Ecto neural progenitor cell (in vitro differentiated cells): ENCODE results near the gene EIF5AL1.
"Not testable (repeated sequence)": the region's sequence is repeated elsewhere in the genome, so short reads cannot be mapped to it uniquely, and the experiment has no call there.

Experiments used
- DNase-seq: peaks from one replicate; pipeline ENCODE4 v3.0.0-alpha.2; 2018; ENCODE audit warnings: low spot score

The EIF5AL1 gene

DNA sequence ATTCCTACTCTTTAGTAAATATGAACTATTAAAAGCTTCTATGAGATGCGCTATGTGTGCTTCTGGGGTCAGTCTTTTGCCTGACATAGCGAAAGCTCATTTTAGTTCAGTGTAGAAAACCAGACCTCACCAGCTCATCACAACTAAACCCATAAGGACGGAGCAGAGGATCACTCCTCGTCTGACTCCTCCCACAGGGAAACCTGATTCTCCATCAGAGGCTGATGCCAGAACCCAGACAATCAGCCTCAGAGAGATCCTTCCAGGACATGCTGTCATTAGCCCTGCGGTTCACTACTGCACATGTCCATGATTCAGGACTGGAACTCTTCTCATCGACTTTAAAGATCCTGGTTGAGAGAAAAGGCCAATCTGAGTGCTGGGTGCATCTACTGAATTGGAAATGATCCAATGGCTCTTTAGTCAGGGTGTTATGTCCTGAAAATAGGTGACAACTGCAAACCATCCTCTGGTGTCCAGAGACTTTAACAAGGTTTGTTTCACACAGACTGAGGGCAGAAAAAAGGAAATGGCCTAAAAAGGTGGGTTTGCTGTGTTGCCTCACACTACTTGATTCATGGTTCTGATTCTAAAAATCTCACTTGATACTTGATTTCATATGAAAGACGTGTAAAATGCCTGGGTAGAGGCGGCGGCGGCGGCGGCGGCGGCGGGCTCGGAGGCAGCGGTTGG is at the start of gene EIF5AL1:
Gene EIF5AL1, plus strand, starts transcription at position 643 of the 693 bp plus-strand sequence. CDS start 117 bp downstream, outside the sequence.
- not testable (repeated sequence) for DNase-seq

DNA sequence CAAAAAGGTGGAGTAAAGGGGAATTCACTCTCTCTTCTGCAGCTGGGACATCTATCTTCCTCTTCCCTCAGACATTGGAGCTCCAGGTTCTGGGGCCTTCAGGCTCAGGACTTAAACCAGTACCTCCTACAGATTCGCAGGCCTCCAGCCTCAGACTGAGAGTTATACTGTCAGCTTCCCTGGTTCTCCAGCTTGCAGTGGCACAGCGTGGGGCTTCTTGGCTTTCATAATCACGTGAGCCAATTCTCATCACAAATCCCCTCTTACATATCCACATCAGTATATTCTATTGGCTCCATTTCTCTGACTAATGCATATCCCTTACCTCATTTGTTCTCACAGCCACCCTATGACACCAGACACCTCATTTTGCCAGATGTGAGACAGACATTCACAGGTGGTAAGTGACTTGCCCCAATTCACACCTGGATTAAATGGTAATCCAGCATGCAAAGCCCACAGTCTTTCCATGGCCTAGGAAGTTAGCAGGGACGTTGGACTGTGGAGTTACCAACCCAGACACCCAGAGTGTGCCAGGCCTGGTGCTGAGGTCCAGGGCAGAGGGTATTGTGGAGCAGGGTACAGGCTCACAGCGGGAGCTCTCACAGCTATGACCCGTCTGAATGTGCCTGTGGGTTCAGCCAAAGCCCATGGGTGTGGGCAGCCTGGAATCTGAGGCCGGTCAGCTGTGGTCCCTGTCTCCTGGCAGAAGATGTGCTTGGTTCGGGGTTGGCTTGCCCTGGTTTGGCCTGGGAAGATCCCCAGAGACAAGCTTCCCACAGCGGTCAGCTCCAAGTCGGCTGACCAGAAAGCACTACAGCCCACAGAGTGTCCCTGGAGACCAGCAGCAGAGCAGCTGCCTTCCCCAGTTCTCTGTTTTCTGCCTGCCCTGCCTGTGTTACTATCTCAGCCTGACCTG is 48.5 kb upstream of the EIF5AL1 start:
- DNase-seq: no peak

DNA sequence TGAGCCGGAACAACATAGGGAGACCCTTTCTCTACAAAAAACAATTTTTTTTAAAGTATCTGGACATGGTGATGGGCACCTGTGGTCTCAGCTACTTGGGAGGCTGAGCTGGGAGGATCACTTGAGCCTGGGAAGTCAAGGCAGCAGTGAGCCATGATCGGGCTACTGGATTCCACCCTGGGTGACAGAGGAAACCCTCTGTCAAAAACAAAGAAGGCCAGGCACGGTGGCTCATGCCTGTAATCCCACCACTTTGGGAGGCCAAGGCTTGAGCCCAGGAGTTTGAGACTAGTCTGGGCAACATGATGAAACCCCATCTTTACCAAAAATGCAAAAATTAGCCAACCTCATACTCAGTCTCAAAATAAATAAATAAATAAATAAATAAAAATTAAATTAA is 47.0 kb upstream of the EIF5AL1 start:
- DNase-seq: no peak

DNA sequence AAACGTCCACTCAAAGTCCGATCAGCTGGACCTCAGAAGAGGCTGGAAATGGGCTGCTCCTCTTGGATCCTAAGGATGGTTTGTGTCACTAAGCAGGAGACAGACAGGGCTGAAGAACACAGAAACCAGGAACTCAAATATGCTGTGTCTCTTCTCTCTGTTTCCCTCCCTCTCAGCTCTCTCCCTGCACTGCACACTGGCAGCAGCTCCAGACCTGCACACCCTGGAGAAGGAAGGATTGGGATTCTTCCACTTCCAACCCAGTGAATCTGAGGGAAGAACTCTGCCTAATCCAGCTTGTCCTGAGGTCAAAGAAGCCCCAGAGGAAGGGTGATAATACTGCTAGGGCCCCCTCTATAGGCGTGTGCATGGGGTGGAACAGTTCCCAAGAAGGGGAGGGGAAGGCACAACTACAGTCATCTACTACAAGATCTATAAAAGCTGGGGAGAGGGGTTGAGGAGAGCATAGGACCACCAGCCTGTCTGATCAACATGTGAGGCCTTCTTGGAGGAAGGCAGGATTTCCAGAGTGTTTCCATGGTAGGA is 44.2 kb upstream of the EIF5AL1 start:
- no peak for DNase-seq

DNA sequence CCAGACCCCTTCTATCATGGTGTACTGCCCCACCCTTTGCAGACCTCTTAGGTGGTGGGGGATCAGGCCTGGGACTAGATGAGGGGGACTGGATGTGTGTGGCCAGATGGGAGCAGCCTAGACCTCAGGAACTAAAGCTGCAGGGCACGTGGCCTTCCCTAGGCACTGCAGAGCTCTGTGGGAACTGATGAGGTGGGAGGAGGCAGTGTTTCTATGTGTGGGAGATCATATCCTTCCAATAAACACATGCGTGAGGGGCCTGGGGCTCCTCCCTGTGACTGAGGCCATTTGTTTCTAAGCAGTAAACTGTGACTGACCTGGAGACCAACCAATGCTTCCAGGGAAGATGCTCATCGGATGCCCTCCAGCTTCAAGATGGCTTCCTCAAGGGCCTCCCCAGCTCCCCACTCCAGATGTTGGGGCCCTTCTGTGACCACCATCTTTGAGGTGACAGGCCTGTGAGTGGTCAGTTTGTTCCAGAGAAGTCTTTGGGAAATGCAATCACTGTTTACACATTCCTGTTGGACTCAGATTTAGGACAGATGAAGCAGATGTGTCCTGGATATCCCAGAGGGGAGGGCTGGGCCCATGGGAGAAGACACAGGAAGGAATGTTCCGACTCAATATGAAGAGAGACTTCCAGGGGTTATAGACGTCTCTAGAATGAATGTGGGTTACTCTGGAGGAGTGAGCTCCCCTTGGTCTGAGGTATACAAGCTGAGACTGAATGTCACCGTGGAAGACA is 43.3 kb upstream of the EIF5AL1 start:
- no peak for DNase-seq

DNA sequence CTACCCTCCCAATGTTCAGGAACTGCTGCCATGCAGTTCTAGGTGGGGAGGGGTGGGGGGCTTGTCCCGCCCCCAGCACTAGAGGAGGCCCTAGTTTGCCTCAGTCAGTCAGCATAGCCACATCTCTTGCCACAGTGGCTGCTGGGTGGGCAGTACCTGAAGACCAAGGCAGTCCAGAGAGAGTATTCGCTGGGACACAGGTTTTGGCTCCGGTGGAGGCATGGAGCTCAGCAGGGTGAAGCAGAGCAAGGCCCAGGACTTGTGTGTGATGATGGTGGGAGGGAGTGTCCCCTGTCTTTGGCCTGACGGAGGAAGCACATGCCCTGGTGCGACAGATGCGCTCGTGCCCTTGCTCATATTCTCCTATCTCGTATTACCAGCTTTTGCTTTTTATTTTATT is 42.2 kb upstream of the EIF5AL1 start:
- no peak for DNase-seq

DNA sequence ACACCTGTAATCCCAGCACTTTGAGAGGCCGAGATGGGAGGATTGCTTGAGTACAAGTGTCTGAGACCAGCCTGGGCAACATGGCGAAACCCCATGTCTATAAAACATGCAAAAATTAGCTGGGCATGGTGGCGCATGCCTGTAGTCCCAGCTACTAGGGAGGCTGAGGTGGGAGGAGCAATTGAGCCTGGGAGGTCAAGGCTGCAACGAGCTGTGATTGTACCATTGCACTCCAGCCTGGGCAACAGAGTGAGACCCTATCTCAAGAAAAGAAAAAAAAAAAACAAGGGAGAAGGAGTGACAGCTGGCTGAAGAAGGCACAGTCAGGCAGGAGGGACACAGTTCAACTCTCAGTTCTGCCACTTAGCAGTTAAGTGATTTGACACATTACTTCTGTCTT is 40.6 kb upstream of the EIF5AL1 start:
- DNase-seq: no peak

DNA sequence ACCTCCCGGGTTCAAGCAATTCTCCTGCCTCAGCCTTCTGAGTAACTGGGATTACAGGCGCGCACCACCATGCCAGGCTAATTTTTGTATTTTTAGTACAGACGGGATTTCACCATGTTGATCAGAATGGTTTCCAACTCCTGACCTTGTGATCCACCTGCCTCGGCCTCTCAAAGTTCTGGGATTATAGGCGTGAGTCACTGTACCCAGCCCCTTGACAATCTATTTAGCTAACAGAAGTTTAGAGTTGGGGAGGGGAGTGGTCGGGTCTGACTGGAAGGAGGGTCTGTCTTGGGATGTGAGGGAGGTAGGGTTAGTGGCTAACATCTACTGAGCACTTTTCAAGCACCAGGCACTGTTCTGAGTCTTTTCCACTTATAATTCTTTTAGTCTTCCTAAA is 39.9 kb upstream of the EIF5AL1 start:
- no peak for DNase-seq

DNA sequence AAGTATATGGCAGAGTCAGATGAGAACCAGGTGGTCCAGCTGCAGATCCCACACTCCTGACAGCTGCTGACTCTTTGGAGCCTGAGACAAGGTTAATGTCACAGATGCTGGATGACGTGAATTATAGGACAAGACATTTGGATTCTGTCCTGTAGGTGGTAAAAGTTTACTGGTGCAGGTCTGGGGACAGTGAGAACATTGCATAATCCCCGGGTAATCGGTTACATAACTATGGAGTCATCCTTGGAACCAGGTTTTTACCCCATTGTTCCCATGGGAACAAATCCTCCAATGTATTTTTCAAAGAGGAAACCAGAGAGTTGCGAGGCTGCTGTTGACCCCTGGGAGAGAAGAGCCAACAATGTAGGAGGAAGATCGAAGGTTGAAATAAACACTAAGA is 39.4 kb upstream of the EIF5AL1 start:
- no peak for DNase-seq

DNA sequence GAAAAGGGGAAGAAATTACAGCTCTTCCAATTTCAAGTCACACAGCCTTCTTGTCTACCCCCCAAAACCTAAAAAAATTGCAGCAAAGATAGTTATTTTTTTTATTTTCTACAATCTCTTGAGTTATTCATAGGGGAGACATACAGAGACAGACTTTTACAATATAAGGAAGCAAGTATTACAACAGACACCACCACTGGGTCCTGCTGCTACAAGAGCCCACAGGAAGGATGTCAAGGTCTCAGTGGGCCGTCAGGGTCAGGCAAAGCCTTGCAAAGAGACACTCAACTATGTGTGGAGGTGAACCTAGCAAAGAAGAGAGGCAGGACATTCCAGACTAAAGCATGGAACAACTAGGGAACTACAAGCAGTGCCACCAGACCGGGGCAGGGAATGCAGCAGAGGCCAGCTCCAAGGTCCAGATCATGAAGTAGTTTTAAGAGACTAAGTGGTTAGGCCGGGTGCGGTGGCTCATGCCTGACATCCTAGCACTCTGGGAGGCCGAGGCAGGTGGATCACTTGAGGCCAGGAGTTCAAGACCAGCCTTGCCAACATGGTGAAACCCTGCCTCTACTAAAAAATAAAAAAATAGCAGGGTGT is 38.7 kb upstream of the EIF5AL1 start:
- no peak for DNase-seq

DNA sequence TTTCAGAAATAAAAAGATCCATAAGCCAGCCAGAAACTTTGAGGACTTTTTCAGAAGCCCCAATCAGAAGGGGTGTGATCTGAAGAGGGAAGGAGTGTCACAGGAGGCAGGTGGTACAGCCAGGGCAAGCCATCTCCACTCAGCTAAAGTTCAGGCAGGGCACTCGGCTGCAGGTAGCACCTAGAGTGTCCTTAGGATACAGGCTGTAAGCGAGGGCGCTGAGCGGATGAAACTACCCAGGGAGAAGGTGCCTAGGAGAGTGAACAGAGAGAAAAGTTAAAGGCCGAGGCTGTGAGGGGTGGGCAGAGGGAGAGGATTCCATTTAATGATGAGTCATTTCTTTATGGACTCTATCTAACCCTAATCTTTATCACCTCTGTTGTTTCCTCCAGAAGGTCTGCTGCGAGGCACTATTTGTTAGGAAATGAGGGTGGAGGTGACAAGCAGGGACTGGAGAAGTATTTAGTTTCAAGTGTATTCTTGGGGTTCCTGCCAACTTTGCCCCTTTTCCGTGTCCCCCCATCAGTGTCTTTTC is 37.1 kb upstream of the EIF5AL1 start:
- DNase-seq: no peak

DNA sequence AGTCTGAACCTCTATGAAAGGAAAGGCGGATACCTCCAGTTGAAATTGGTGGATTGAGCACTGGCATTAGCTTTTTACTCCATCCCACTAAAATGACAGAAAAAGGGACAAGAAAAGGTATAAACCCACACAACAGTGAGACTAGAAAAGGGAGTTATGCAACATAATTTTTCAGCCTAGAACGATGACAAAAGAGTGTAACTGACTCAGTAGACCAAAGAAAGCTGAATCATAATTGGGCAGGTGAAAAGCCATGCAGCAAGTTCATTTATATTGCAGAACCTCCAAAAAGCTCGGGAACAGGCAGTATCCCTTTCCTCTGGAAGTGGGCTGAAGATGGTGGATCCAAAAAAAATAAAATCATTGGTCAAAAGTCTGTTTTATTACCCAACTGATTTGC is 36.5 kb upstream of the EIF5AL1 start:
- no peak for DNase-seq

DNA sequence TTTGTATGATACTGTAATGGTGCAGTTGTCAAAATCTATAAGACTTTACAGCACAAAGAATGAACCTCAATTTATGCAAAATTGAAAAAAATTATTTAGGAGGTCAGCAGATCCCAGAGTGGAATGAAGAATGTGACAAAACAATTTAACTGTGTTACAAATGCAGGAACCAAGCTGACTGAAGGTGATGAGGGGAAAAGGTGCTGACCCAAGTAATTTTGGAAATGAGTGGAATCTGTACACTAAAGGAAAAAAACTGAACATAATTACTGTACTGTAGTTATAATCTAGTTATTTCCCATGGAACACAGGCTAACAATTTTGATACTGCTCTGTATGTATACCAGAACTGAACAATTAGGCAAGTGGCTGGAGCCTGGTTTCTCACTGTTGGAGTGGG is 35.7 kb upstream of the EIF5AL1 start:
- no peak for DNase-seq

DNA sequence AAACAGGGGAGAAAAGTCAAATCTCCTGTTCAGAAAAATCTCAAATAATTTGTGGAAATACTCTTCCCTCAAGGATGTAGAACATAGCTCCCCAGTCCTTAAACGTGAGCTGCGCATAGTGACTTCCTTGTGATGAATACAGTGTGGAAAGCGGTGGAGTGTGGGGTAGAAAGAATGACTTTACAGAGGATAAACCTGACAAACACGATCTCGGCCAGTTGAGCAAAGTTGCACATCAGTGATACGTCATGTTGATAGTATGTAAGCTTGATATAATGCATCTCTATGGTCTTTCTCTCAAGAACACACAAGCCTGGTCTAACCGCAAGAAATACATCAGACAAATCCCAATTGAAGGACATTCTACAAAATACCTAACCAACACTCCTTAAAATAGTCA is 34.9 kb upstream of the EIF5AL1 start:
- DNase-seq: no peak

DNA sequence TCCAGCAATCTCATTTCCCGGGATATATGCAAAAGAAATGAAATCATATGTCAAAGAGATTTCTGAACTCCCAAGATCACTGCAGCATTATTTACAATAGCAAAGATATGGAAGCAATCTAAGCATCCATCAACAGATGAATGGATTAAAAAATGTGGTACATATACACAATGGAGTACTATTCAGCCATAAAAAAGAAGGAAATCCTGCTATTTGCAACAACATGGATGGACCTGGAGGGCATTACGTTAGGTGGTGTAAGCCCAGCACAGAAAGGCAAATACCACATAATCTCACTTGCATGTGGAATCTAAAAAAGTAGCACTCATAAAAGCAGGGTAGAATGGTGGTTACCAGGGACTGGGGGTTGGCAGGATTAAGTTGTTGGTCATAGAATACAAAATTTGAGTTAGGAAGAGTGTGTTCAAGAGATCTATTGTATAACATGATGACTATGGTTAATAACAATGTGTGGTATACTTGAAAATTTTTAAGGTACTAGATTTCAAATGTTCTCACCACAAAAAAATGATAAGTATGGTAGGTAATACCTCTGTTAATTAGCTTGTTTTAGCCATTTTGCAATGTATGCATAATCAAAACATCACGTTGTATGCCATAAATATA is 32.9 kb upstream of the EIF5AL1 start:
- no peak for DNase-seq

DNA sequence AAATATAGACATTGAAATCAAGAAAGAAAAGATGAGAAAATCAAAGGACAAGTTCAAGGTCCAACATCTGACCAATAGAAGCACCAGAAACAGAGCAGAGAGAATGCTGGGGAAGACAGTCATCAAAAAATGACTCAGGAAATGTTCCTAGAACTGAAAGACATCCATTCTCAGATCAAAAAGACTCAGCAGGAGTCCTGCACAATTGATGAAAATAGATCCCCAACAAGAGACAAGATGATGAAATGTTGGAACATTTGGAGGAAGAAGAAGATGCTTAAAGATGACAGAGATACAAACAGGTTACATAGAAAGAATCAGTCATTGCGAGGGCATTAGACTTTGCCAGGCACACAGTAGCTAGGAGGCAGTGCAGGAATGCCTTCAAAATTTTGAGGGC is 30.0 kb upstream of the EIF5AL1 start:
- DNase-seq: no peak

DNA sequence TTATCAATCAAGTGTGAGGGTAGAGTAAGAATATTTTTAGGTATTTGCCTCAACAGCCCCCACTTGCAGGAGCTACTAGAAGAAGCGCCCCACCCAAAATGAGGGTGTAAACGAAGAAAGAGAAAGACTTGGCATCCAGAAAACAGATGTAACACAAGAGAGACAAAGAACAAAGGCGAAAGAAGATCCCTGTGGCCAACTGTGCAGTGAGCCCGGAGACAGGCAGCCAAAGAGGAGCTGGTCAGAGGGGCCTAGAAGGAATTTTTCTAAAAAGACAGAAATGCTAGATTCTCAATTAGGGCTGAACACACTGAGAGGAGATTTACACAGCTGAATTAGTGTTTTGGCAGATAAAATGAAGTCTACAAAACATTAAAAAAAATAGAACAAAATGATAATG is 29.6 kb upstream of the EIF5AL1 start:
- no peak for DNase-seq

DNA sequence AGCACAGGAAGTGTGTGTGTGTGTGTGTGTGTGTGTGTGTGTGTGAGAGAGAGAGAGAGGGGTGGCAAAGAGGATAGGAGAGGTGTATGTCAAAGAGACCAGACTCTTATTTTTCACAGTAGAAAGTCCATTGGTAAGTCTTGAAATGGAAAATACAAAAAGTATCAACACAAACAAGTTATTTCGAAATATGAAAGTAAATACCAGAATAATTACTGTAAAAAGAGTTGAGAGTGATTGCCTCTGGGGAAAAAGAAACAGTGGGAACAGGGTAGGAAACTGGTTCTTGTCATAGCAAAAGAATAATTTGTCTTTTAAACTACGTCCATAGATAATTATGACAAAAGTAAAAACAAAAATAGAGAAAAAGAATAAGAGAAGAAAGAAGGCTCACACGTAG is 29.0 kb upstream of the EIF5AL1 start:
- DNase-seq: no peak

DNA sequence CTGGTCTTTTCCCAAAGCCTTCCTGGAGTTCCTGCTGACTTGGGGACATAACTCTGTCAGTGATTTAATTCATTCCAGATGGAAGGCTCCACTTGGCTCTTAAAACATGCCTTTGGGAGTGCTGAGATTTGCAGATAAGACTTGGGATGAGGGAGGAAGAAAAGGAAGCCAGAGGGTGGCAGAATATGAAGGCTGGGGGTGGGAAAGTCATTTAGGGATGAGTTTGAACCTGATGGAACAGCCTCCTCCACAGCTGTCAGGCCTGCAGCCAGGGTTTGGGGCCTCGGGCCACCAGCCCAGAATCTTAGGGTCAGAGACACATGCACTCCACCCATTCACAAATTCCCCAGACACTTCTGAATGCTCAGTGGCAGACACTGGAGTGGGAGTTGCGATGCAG is 28.4 kb upstream of the EIF5AL1 start:
- no peak for DNase-seq

DNA sequence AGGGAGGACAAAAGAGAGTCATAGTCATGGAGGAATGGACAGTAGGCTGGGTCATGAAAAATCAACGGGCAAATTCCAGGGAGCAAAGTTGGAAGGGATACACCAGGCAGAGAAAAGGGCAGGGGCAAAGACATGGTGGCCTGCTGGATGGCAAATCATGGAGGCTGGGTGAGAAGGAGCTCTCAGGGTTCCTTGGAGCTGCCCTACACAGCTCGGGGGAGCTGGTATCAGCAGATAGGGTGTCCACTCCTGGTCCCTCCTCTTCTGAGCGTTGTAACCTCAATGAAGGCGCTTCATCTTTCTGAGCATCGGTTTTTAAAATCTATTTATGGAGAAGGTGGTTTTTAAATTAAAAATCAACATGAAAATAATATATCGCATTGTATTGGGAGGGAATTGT is 27.9 kb upstream of the EIF5AL1 start:
- no peak for DNase-seq
